Osteocyte (in vitro differentiated cells): ENCODE data around the gene ERFL. TPM values are rescaled to one million over a fixed set of nuclear protein-coding genes. Genes with fewer than 3 reads are reported as not detected.

Experiments used
- DNase-seq: peaks from one replicate; pipeline ENCODE4 v3.0.0; 2021; ENCODE audit warnings: mixed read lengths; ENCODE audit not compliant: unreplicated experiment; ENCODE audit errors: extremely low spot score
- H3K27ac Mint-ChIP-seq: one replicate; pipeline ENCODE4 v1.8.0; 2021; ENCODE audit warnings: mild to moderate bottlenecking, mixed read lengths; ENCODE audit not compliant: unreplicated experiment
- H3K27me3 Mint-ChIP-seq: one replicate; pipeline ENCODE4 v1.8.0; 2021; ENCODE audit warnings: mixed read lengths; ENCODE audit not compliant: unreplicated experiment
- H3K36me3 Mint-ChIP-seq: one replicate; pipeline ENCODE4 v1.8.0; 2021; ENCODE audit warnings: mixed read lengths; ENCODE audit not compliant: unreplicated experiment
- H3K4me1 Mint-ChIP-seq: one replicate; pipeline ENCODE4 v1.8.0; 2021; ENCODE audit warnings: mixed read lengths; ENCODE audit not compliant: unreplicated experiment
- H3K4me3 Mint-ChIP-seq: one replicate; pipeline ENCODE4 v1.8.0; 2021; ENCODE audit warnings: mild to moderate bottlenecking, moderate library complexity, mixed read lengths; ENCODE audit not compliant: unreplicated experiment
- H3K9me3 Mint-ChIP-seq: one replicate; pipeline ENCODE4 v1.8.0; 2021; ENCODE audit warnings: mixed read lengths; ENCODE audit not compliant: unreplicated experiment
- CTCF ChIP-seq: fragments of 200-600 bp; sonication (generic); IDR thresholded peaks from 2 replicates; pipeline ENCODE4 v1.5.0; 2021; ENCODE audit warnings: antibody characterized with exemption, mild to moderate bottlenecking, moderate library complexity
- total RNA-seq: library from RNA; stranded (reverse); gene quantifications from 2 replicates; pipeline ENCODE4 v1.2.1, GENCODE V29; 2021

The ERFL gene
- total RNA-seq, 1 donor from 2014 or later: 0.38 TPM

- peaks cover 10% of the 10 kb centered on the region for H3K36me3 Mint-ChIP-seq
- no peaks in the 10 kb centered on the region for H3K4me1 Mint-ChIP-seq
- no peak for TF ChIP-seq CTCF
- no peak overlapping the region for H3K4me3 Mint-ChIP-seq
- no peak for DNase-seq
- peaks cover 35% of the 10 kb centered on the region for H3K27me3 Mint-ChIP-seq
- H3K9me3 Mint-ChIP-seq: no peaks in the 10 kb centered on the region
- no peak overlapping the region for H3K27ac Mint-ChIP-seq
Measured at GRCh38 chr19:41910240-41910991, 17.8 kb downstream of the ERFL start.

GRCh38 chr19:41909706-41910105 is 18.5 kb downstream of the ERFL start:
- Mint-ChIP-seq H3K4me1 (no peaks in the 10 kb centered on the region), H3K9me3 (no peaks in the 10 kb centered on the region), H3K36me3 (peaks cover 13% of the 10 kb centered on the region), H3K4me3 (no peak overlapping the region), H3K27ac (no peak overlapping the region), H3K27me3 (peaks cover 35% of the 10 kb centered on the region)
- no peak for TF ChIP-seq CTCF
- DNase-seq: no peak

- no peak overlapping the region for H3K4me3 Mint-ChIP-seq
- H3K27ac Mint-ChIP-seq: no peak overlapping the region
- no peaks in the 10 kb centered on the region for H3K4me1 Mint-ChIP-seq
- H3K9me3 Mint-ChIP-seq: no peaks in the 10 kb centered on the region
- no peak for DNase-seq
- TF ChIP-seq CTCF: no peak
- H3K36me3 Mint-ChIP-seq: peaks cover 20% of the 10 kb centered on the region
- peaks cover 29% of the 10 kb centered on the region for H3K27me3 Mint-ChIP-seq
Measured at GRCh38 chr19:41908724-41909464, 19.4 kb downstream of the ERFL start.

- H3K27ac Mint-ChIP-seq: no peak overlapping the region
- no peak for DNase-seq
- H3K9me3 Mint-ChIP-seq: no peaks in the 10 kb centered on the region
- TF ChIP-seq CTCF: no peak
- no peaks in the 10 kb centered on the region for H3K4me1 Mint-ChIP-seq
- peaks cover 23% of the 10 kb centered on the region for H3K27me3 Mint-ChIP-seq
- no peak overlapping the region for H3K4me3 Mint-ChIP-seq
- peaks cover 24% of the 10 kb centered on the region for H3K36me3 Mint-ChIP-seq
Measured at GRCh38 chr19:41907994-41908615, 20.1 kb downstream of the ERFL start.
